ENCODE measurements around the gene ANKRD7.

GRCh38 chr7:118214051-118214832 is 10.3 kb upstream of the ANKRD7 start:
- TF ChIP-seq CTCF (IDR thresholded peaks at IDR 0.05; ENCODE audit: extremely low read depth in 1 of 2, insufficient read depth in 1 of 2, low read depth in 1 of 2, low read length in 2 of 2): no peak
- TF ChIP-seq POLR2AphosphoS5 (IDR thresholded peaks at IDR 0.05; ENCODE audit: insufficient read depth, low read depth, low read length): peak; percentile 40
- TF ChIP-seq MYC (IDR thresholded peaks at IDR 0.05; ENCODE audit: low read depth, low read length): no peak
- TF ChIP-seq EZH2 (IDR thresholded peaks at IDR 0.05; ENCODE audit: borderline replicate concordance, low read depth, low read length, severe bottlenecking): no peak
- peak; percentile 59 for TF ChIP-seq POLR2A (IDR thresholded peaks at IDR 0.05; ENCODE audit: low read depth, low read length)
- no peak for TF ChIP-seq FOS (IDR thresholded peaks at IDR 0.05; ENCODE audit: borderline replicate concordance, insufficient read depth, low read length)
- no peak for TF ChIP-seq JUN (IDR thresholded peaks at IDR 0.05; ENCODE audit: borderline replicate concordance, insufficient read depth, insufficient read length, low read depth)

Measured in endothelial cell of umbilical vein (primary cell).